VCaP (cell line): ENCODE data around the gene AQR.

Source experiments
- H3K27ac ChIP-seq: fragments of 450-650 bp; 2 replicates; pipeline ENCODE4 v1.5.1; 2017
- TF ChIP-seq, protein P1 (sequence below): fragments of 450-650 bp; conservative IDR thresholded peaks from 2 replicates; pipeline ENCODE4 v1.5.1; 2017; ENCODE audit warnings: mild to moderate bottlenecking, moderate library complexity

The AQR gene

GRCh38 chr15:34969340-34970097 is at the start of gene AQR:
TSS of gene AQR (minus strand) at chr15:34969742. CDS start at chr15:34969613, 129 bp downstream.
- H3K27ac ChIP-seq, result peak within 1 kb of the TSS; percentile 92
- TF ChIP-seq, protein P1, sequence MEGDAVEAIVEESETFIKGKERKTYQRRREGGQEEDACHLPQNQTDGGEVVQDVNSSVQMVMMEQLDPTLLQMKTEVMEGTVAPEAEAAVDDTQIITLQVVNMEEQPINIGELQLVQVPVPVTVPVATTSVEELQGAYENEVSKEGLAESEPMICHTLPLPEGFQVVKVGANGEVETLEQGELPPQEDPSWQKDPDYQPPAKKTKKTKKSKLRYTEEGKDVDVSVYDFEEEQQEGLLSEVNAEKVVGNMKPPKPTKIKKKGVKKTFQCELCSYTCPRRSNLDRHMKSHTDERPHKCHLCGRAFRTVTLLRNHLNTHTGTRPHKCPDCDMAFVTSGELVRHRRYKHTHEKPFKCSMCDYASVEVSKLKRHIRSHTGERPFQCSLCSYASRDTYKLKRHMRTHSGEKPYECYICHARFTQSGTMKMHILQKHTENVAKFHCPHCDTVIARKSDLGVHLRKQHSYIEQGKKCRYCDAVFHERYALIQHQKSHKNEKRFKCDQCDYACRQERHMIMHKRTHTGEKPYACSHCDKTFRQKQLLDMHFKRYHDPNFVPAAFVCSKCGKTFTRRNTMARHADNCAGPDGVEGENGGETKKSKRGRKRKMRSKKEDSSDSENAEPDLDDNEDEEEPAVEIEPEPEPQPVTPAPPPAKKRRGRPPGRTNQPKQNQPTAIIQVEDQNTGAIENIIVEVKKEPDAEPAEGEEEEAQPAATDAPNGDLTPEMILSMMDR, result peak; percentile 94

DNA sequence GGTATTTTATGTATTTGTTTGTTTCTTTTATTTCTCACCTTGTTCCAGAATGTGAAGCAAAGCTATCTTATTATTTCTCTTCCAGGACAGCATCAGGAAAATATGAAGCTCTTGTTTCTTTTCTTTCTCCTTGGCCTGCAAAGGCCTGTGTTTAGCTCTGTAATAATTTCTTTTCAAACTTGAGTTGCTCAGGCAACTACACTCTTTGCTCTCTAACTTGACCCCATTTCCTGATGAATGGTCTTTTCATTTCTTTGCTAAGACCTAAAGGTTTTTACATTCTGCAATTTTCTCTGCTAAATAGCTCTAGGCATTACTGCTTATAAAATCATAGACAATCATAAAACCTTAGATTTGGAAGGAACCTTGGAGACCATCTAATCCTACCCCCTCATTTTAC is 44.7 kb upstream of the AQR start:
- TF ChIP-seq, protein P1, result no peak
- H3K27ac ChIP-seq, result no peak overlapping the region

GRCh38 chr15:35013370-35013769 is 43.8 kb upstream of the AQR start:
- H3K27ac ChIP-seq, result no peak overlapping the region
- TF ChIP-seq, protein P1, result no peak

- TF ChIP-seq, protein P1, result no peak
- no peak overlapping the region for H3K27ac ChIP-seq
Measured at GRCh38 chr15:35007397-35007796, 37.9 kb upstream of the AQR start.

GRCh38 chr15:35005933-35006332 is 36.4 kb upstream of the AQR start:
- TF ChIP-seq, protein P1, result no peak
- no peak overlapping the region for H3K27ac ChIP-seq

DNA sequence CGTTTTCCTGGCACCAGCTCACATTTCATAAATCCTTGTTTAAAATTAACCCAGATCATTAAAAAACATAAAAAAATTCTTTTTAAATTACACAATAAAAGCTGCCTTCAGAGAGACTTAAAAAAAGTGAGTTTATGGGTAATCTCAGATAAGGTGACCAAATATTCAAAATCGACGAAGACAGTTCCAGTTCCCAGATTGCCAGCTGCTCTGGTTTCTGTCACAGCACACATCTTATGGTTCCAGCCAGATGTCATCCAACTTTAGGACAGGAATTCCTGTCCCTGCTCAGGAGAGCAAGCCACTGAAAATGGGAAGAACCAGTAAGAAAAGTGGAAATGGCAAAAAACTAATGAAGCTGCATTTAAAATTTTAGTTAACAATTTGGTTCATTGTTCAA is 34.4 kb upstream of the AQR start:
- TF ChIP-seq, protein P1, result no peak

GRCh38 chr15:35000511-35000910 is 31.0 kb upstream of the AQR start:
- TF ChIP-seq, protein P1, result no peak
- H3K27ac ChIP-seq, result no peak overlapping the region

More for the DNA sequence above, 34.4 kb upstream of the AQR start:
- H3K27ac ChIP-seq, result no peak overlapping the region
